H9 (cell line): Measurements from ENCODE around the gene FRY. TPM values are rescaled to one million over a fixed set of nuclear protein-coding genes. Genes with fewer than 3 reads are reported as not detected.

ENCODE experiments used
- DNase-seq: peaks from one replicate; pipeline ENCODE4 v3.0.0-alpha.2; 2017
- H2AFZ ChIP-seq: one replicate; pipeline ENCODE4 v1.6.1; 2013; ENCODE audit warnings: mild to moderate bottlenecking, low read length, control low read depth, moderate library complexity
- H2AK5ac ChIP-seq: 2 replicates; pipeline ENCODE4 v1.6.1; 2013; ENCODE audit warnings: low read length, control low read depth, mixed read lengths; ENCODE audit not compliant: insufficient read length
- H2BK120ac ChIP-seq: one replicate; pipeline ENCODE4 v1.6.1; 2013; ENCODE audit warnings: low read depth, mild to moderate bottlenecking, low read length, control low read depth, inconsistent platforms; ENCODE audit not compliant: poor library complexity, severe bottlenecking
- H2BK12ac ChIP-seq: 2 replicates; pipeline ENCODE4 v1.6.1; 2013; ENCODE audit warnings: low read length, control low read depth, mixed read lengths, low read depth; ENCODE audit not compliant: insufficient read length
- H2BK15ac ChIP-seq: 2 replicates; pipeline ENCODE4 v1.6.1; 2013; ENCODE audit warnings: low read depth, low read length, control low read depth
- H2BK20ac ChIP-seq: one replicate; pipeline ENCODE4 v1.6.1; 2013; ENCODE audit warnings: low read depth, mild to moderate bottlenecking, low read length, control low read depth, inconsistent platforms; ENCODE audit not compliant: poor library complexity, severe bottlenecking
- H2BK5ac ChIP-seq: 2 replicates; pipeline ENCODE4 v1.6.1; 2013; ENCODE audit warnings: low read length, control low read depth, mixed read lengths; ENCODE audit not compliant: insufficient read length
- H3K14ac ChIP-seq: 2 replicates; pipeline ENCODE4 v1.6.1; 2013; ENCODE audit warnings: low read length, control low read depth; ENCODE audit not compliant: insufficient read depth
- H3K18ac ChIP-seq: 2 replicates; pipeline ENCODE4 v1.6.1; 2013; ENCODE audit warnings: low read depth, mild to moderate bottlenecking, mixed read lengths, low read length, control low read depth; ENCODE audit not compliant: insufficient read length
- H3K23ac ChIP-seq: 2 replicates; pipeline ENCODE4 v1.6.1; 2013; ENCODE audit warnings: low read length, control low read depth, mixed read lengths, low read depth; ENCODE audit not compliant: insufficient read length
- H3K23me2 ChIP-seq: 2 replicates; pipeline ENCODE4 v1.6.1; 2013; ENCODE audit warnings: low read depth, mild to moderate bottlenecking, mixed read lengths, low read length, control low read depth; ENCODE audit not compliant: insufficient read length, poor library complexity, severe bottlenecking
- H3K27ac ChIP-seq: 2 replicates; pipeline ENCODE4 v1.5.1; 2013; ENCODE audit warnings: low read length, control low read depth, mixed read lengths, low read depth; ENCODE audit not compliant: insufficient read length
- H3K27me3 ChIP-seq: 2 replicates; pipeline ENCODE4 v1.6.1; 2013; ENCODE audit warnings: low read length, control low read depth, inconsistent platforms; ENCODE audit not compliant: insufficient read depth
- H3K4ac ChIP-seq: 2 replicates; pipeline ENCODE4 v1.6.1; 2013; ENCODE audit warnings: low read depth, mild to moderate bottlenecking, control low read depth, inconsistent platforms, low read length, moderate library complexity
- H3K4me1 ChIP-seq: 2 replicates; pipeline ENCODE4 v1.6.1; 2013; ENCODE audit warnings: low read length, control low read depth, inconsistent platforms; ENCODE audit not compliant: insufficient read depth
- H3K4me2 ChIP-seq: 2 replicates; pipeline ENCODE4 v1.6.1; 2013; ENCODE audit warnings: low read length, control low read depth, mixed read lengths; ENCODE audit not compliant: insufficient read length, insufficient read depth
- H3K56ac ChIP-seq: 2 replicates; pipeline ENCODE4 v1.6.1; 2013; ENCODE audit warnings: low read depth, mild to moderate bottlenecking, mixed read lengths, low read length, control low read depth; ENCODE audit not compliant: insufficient read length
- H3K79me1 ChIP-seq: 2 replicates; pipeline ENCODE4 v1.6.1; 2013; ENCODE audit warnings: low read depth, mild to moderate bottlenecking, moderate library complexity, low read length, control low read depth, inconsistent platforms; ENCODE audit not compliant: insufficient read depth, poor library complexity, severe bottlenecking
- H3K79me2 ChIP-seq: 2 replicates; pipeline ENCODE4 v1.6.1; 2013; ENCODE audit warnings: low read length, control low read depth, inconsistent platforms; ENCODE audit not compliant: insufficient read depth
- H3K9ac ChIP-seq: 2 replicates; pipeline ENCODE4 v1.6.1; 2013; ENCODE audit warnings: low read length, control low read depth, mixed read lengths; ENCODE audit not compliant: insufficient read length; ENCODE audit errors: extremely low read depth
- H3K9me3 ChIP-seq: one replicate; pipeline ENCODE4 v1.6.1; 2013; ENCODE audit warnings: low read depth, low read length, inconsistent platforms; ENCODE audit not compliant: control insufficient read depth
- H3T11ph ChIP-seq: one replicate; pipeline ENCODE4 v1.6.1; 2013; ENCODE audit warnings: mild to moderate bottlenecking, low read length, control low read depth, inconsistent platforms
- H4K20me1 ChIP-seq: one replicate; pipeline ENCODE4 v1.6.1; 2013; ENCODE audit not compliant: control insufficient read depth, insufficient read length, insufficient read depth
- H4K5ac ChIP-seq: 2 replicates; pipeline ENCODE4 v1.6.1; 2013; ENCODE audit warnings: low read depth, mild to moderate bottlenecking, mixed read lengths, low read length, control low read depth; ENCODE audit not compliant: insufficient read length
- H4K8ac ChIP-seq: replicated peaks from 2 replicates; pipeline ENCODE4 v1.6.1; 2013; ENCODE audit warnings: low read length, control low read depth, mixed read lengths, low read depth; ENCODE audit not compliant: insufficient read length
- H4K91ac ChIP-seq: 2 replicates; pipeline ENCODE4 v1.6.1; 2013; ENCODE audit warnings: low read depth, mild to moderate bottlenecking, moderate library complexity, mixed read lengths, low read length, control low read depth; ENCODE audit not compliant: insufficient read length
- H3K27ac Mint-ChIP-seq, 3 experiments: 2 replicates in 2 of 3; 3 replicates in 1 of 3; pipeline ENCODE4 v1.8.0; 2020 to 2021; ENCODE audit warnings: mixed read lengths in 3 of 3, mild to moderate bottlenecking in 1 of 3, moderate library complexity in 1 of 3
- H3K27me3 Mint-ChIP-seq: 2 replicates; pipeline ENCODE4 v1.8.0; 2021; ENCODE audit warnings: low read depth, mild to moderate bottlenecking, moderate library complexity, mixed read lengths
- H3K36me3 Mint-ChIP-seq, 3 experiments: 2 replicates in 2 of 3; 3 replicates in 1 of 3; pipeline ENCODE4 v1.8.0; 2020 to 2021; ENCODE audit warnings: low read depth in 3 of 3, mixed read lengths in 3 of 3; ENCODE audit not compliant: insufficient read depth in 1 of 3
- H3K4me1 Mint-ChIP-seq, 2 experiments: 2 replicates each; pipeline ENCODE4 v1.8.0; 2020; ENCODE audit warnings: mixed read lengths in 2 of 2
- H3K4me3 Mint-ChIP-seq, 2 experiments: 2 replicates in 1 of 2; 3 replicates in 1 of 2; pipeline ENCODE4 v1.8.0; 2020 to 2021; ENCODE audit warnings: mild to moderate bottlenecking in 2 of 2, mixed read lengths in 2 of 2, moderate library complexity in 1 of 2
- H3K9me3 Mint-ChIP-seq, 2 experiments: 2 replicates in 1 of 2; 3 replicates in 1 of 2; pipeline ENCODE4 v1.8.0; 2020; ENCODE audit warnings: mild to moderate bottlenecking in 2 of 2, mixed read lengths in 2 of 2, moderate library complexity in 1 of 2
- WGBS: extraction: QIAGEN DNeasy Blood & Tissue Kit; methylation state at CpG from one replicate; pipeline ENCODE4 v1.1.7; 2013; ENCODE audit warnings: missing lambda C conversion rate, low lambda C conversion rate, mixed read lengths; ENCODE audit not compliant: insufficient read length; ENCODE audit errors: extremely low coverage; 5-methylcytosine and 5-hydroxymethylcytosine counted together
- total RNA-seq: library from RNA; stranded (reverse); gene quantifications from 2 replicates; pipeline ENCODE4 v1.2.1, GENCODE V29; 2021
- TF ChIP-seq, protein P1 (sequence below): fragments of 200-600 bp; sonication (generic); conservative IDR thresholded peaks from 3 replicates; pipeline ENCODE4 v1.8.0; 2021; ENCODE audit warnings: antibody characterized with exemption, mild to moderate bottlenecking

FRY gene
- total RNA-seq, 1 experiment from 2014 or later: 5.2 TPM

DNA sequence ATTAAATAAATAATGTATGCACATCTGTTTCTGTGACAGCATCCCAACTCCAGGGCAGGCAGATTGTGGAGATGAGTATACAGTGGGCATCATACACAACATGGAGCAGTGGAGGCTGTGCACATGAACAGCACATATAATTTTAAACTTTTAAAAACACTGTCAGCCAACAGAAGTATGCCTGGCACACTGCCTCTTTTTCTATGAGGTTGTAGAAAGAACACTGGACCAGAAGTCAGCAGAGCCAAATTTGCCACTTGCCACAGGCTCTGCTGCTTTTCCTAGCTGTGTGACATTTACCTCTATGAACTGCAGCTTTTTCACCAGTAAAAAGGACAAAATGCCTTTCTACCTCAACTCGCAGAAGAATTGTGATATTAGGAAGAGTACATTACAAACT, 118.7 kb downstream of the FRY start:
- Mint-ChIP-seq H3K36me3 (no peaks in the 10 kb centered on the region; a peak in 1 of 7 replicates), H3K27ac (no peak overlapping the region), H3K4me1 (no peaks in the 10 kb centered on the region), H3K9me3 (no peaks in the 10 kb centered on the region; a peak in 1 of 5 replicates), H3K4me3 (no peak overlapping the region), H3K27me3 (no peaks in the 10 kb centered on the region)
- Histone ChIP-seq H3K79me2 (no peaks in the 10 kb centered on the region), H3K23ac (no peak overlapping the region), H3K4me2 (no peak overlapping the region), H2AK5ac (no peak overlapping the region), H3K23me2 (no peaks in the 10 kb centered on the region), H3K79me1 (no peaks in the 10 kb centered on the region), H4K8ac (no peak overlapping the region), H3K56ac (no peak overlapping the region), H3K4me1 (no peaks in the 10 kb centered on the region), H2BK5ac (no peak overlapping the region), H3K27ac (no peak overlapping the region), H2AFZ (no peak overlapping the region), H2BK15ac (no peak overlapping the region), H3K4ac (no peak overlapping the region), H3K27me3 (no peaks in the 10 kb centered on the region), H2BK120ac (no peak overlapping the region), H2BK20ac (no peak overlapping the region), H4K5ac (no peak overlapping the region), H3K18ac (no peak overlapping the region), H4K20me1 (no peaks in the 10 kb centered on the region), H3K9me3 (no peaks in the 10 kb centered on the region), H4K91ac (no peak overlapping the region), H3K14ac (no peak overlapping the region), H3T11ph (no peak overlapping the region), H3K9ac (no peak overlapping the region), H2BK12ac (no peak overlapping the region)
- TF ChIP-seq, protein P1, sequence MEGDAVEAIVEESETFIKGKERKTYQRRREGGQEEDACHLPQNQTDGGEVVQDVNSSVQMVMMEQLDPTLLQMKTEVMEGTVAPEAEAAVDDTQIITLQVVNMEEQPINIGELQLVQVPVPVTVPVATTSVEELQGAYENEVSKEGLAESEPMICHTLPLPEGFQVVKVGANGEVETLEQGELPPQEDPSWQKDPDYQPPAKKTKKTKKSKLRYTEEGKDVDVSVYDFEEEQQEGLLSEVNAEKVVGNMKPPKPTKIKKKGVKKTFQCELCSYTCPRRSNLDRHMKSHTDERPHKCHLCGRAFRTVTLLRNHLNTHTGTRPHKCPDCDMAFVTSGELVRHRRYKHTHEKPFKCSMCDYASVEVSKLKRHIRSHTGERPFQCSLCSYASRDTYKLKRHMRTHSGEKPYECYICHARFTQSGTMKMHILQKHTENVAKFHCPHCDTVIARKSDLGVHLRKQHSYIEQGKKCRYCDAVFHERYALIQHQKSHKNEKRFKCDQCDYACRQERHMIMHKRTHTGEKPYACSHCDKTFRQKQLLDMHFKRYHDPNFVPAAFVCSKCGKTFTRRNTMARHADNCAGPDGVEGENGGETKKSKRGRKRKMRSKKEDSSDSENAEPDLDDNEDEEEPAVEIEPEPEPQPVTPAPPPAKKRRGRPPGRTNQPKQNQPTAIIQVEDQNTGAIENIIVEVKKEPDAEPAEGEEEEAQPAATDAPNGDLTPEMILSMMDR: no peak
- no peak for DNase-seq
- no CpG with 5 or more reads among the region's 1 CpG for WGBS
